GM18526 (cell line): Measurements from ENCODE around the gene ZEB2.

Source experiments
- POLR2A ChIP-seq: IDR thresholded peaks from 3 replicates; pipeline ENCODE4 v1.6.1; 2011; ENCODE audit not compliant: insufficient read length; ENCODE audit errors: extremely low read depth

ZEB2 gene

GRCh38 chr2:144510294-144510991, 9.5 kb downstream of the ZEB2 start:
- TF ChIP-seq POLR2A, result no peak

- TF ChIP-seq POLR2A, result no peak
Measured at GRCh38 chr2:144509879-144510221, 10.1 kb downstream of the ZEB2 start.

- no peak for TF ChIP-seq POLR2A
Measured at GRCh38 chr2:144509001-144509878, 10.7 kb downstream of the ZEB2 start.

- TF ChIP-seq POLR2A, result no peak
Measured at GRCh38 chr2:144508172-144508851, 11.6 kb downstream of the ZEB2 start.

GRCh38 chr2:144507441-144508171, 12.3 kb downstream of the ZEB2 start:
- no peak for TF ChIP-seq POLR2A

- TF ChIP-seq POLR2A, result no peak
Measured at GRCh38 chr2:144505245-144505831, 14.6 kb downstream of the ZEB2 start.

GRCh38 chr2:144504218-144504641, 15.7 kb downstream of the ZEB2 start:
- TF ChIP-seq POLR2A, result no peak

- TF ChIP-seq POLR2A, result no peak
Measured at GRCh38 chr2:144503242-144503641, 16.7 kb downstream of the ZEB2 start.

- TF ChIP-seq POLR2A, result no peak
Measured at GRCh38 chr2:144502369-144502768, 17.6 kb downstream of the ZEB2 start.

- no peak for TF ChIP-seq POLR2A
Measured at GRCh38 chr2:144501627-144502026, 18.3 kb downstream of the ZEB2 start.

GRCh38 chr2:144501118-144501517, 18.8 kb downstream of the ZEB2 start:
- TF ChIP-seq POLR2A, result no peak

- TF ChIP-seq POLR2A, result no peak
Measured at GRCh38 chr2:144500563-144500962, 19.4 kb downstream of the ZEB2 start.

GRCh38 chr2:144498277-144498676, 21.6 kb downstream of the ZEB2 start:
- no peak for TF ChIP-seq POLR2A

GRCh38 chr2:144496977-144497598, 22.8 kb downstream of the ZEB2 start:
- TF ChIP-seq POLR2A, result no peak

GRCh38 chr2:144496092-144496976, 23.6 kb downstream of the ZEB2 start:
- no peak for TF ChIP-seq POLR2A
